Suprapubic skin (tissue), 3 donors: ENCODE data around the gene MGP.

Source experiments
- POLR2A ChIP-seq, 2 donors: fragments of 450-650 bp; IDR thresholded peaks; one replicate each; pipeline ENCODE4 v1.6.1; 2017; ENCODE audit warnings: antibody characterized with exemption in 2 of 2, mild to moderate bottlenecking in 2 of 2, moderate library complexity in 2 of 2
- TF ChIP-seq, protein P1 (sequence below), 2 donors: fragments of 200-600 bp in 1 of 2; fragments of 450-650 bp in 1 of 2; sonication (generic) in 1 of 2; IDR thresholded peaks; one replicate each; pipeline ENCODE4 v1.5.1; 2016 to 2019; ENCODE audit warnings: antibody characterized with exemption in 2 of 2, mild to moderate bottlenecking in 1 of 2, moderate library complexity in 1 of 2

DNA sequence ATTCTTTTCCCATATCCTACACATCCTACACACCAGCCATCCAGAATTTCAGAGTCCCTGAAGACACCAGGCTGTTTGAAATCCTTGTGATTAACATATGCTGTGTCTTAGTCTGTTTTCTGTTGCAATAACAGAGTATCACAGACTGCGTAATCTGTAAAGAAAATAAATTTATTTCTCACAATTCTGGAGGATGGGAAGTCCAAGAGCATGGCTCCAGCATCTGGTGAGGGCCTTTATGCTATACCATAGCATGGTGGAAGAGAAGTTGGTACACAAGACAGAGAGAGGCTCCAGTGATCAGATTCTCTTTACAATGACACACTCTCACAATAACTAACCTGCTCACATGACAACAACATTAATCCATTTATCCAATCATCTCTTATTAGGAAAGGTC, 46.4 kb downstream of the MGP start:
- TF ChIP-seq, protein P1, sequence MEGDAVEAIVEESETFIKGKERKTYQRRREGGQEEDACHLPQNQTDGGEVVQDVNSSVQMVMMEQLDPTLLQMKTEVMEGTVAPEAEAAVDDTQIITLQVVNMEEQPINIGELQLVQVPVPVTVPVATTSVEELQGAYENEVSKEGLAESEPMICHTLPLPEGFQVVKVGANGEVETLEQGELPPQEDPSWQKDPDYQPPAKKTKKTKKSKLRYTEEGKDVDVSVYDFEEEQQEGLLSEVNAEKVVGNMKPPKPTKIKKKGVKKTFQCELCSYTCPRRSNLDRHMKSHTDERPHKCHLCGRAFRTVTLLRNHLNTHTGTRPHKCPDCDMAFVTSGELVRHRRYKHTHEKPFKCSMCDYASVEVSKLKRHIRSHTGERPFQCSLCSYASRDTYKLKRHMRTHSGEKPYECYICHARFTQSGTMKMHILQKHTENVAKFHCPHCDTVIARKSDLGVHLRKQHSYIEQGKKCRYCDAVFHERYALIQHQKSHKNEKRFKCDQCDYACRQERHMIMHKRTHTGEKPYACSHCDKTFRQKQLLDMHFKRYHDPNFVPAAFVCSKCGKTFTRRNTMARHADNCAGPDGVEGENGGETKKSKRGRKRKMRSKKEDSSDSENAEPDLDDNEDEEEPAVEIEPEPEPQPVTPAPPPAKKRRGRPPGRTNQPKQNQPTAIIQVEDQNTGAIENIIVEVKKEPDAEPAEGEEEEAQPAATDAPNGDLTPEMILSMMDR (IDR thresholded peaks at IDR 0.05): no peak
- no peak for TF ChIP-seq POLR2A (IDR thresholded peaks at IDR 0.05)
